K562 (cell line): ENCODE results near the gene DCAF7. TPM values are rescaled to one million over a fixed set of nuclear protein-coding genes. Genes with fewer than 3 reads are reported as not detected.

Source experiments
- ATF7 ChIP-seq: fragments of 450-650 bp; IDR thresholded peaks from 2 replicates; pipeline ENCODE4 v1.7.1; 2014; ENCODE audit warnings: mild to moderate bottlenecking, moderate library complexity
- CBX5 ChIP-seq: IDR thresholded peaks from 2 replicates; pipeline ENCODE4 v1.6.1; 2014; ENCODE audit warnings: low read depth, borderline replicate concordance
- ETV5 ChIP-seq: sonication (generic); formaldehyde crosslinking; IDR thresholded peaks from 2 replicates; pipeline ENCODE4 v1.4.0; 2020; ENCODE audit warnings: low read depth, mild to moderate bottlenecking, missing genetic modification reagents
- HIVEP1 ChIP-seq: fragments of 250-450 bp; sonication (Bioruptor Pico); IDR thresholded peaks from 2 replicates; pipeline ENCODE4 v1.4.0; 2020; ENCODE audit warnings: mild to moderate bottlenecking
- MCM7 ChIP-seq, 2 experiments: fragments of 450-650 bp; IDR thresholded peaks; 2 replicates each; pipeline ENCODE4 v1.6.1; 2016 to 2018
- PML ChIP-seq: IDR thresholded peaks from 2 replicates; pipeline ENCODE4 v1.6.1; 2012; ENCODE audit warnings: low read length, inconsistent platforms
- POLR2B ChIP-seq: fragments of 450-650 bp; IDR thresholded peaks from 2 replicates; pipeline ENCODE4 v1.6.1; 2018; ENCODE audit warnings: low read depth; ENCODE audit not compliant: partially characterized antibody
- SAFB2 ChIP-seq: fragments of 200-400 bp; formaldehyde crosslinking; IDR thresholded peaks from 2 replicates; pipeline ENCODE4 v1.6.1; 2018; ENCODE audit warnings: borderline replicate concordance, low read length, low read depth, moderate library complexity; ENCODE audit not compliant: severe bottlenecking
- SNRNP70 ChIP-seq: fragments of 200-400 bp; formaldehyde crosslinking; optimal IDR thresholded peaks from 2 replicates; pipeline ENCODE3; 2017; ENCODE audit warnings: low read depth, low read length
- TFAP4 ChIP-seq: sonication (generic); formaldehyde crosslinking; IDR thresholded peaks from 2 replicates; pipeline ENCODE4 v1.8.0; 2022; ENCODE audit warnings: missing genetic modification reagents, mild to moderate bottlenecking, moderate library complexity, borderline replicate concordance
- ZNF717 ChIP-seq: fragments of 250-450 bp; sonication (Bioruptor Pico); IDR thresholded peaks from 2 replicates; pipeline ENCODE4 v1.5.0; 2021
- polyA plus RNA-seq, 8 experiments: library from polyadenylated mRNA; depleted of rRNA in 4 of 8; stranded (reverse) in 5 of 8; unstranded in 3 of 8; fragments of >200 nt; fragmentation: Nextera tagmentation in 2 of 8; fragmentation: Illumina TruSeq in 1 of 8; extraction: Ambion mirVana in 2 of 8; extraction: Trizol in 1 of 8; gene quantifications; 2 replicates each; pipeline versions ENCODE4 v1.2.1 to v1.2.3, GENCODE V29; 2011 to 2014; ENCODE audit warnings: inconsistent platforms in 1 of 8, missing spikeins in 1 of 8
- total RNA-seq, 7 experiments: library from RNA; depleted of rRNA in 6 of 7; stranded (reverse); fragments of >200 nt in 6 of 7; fragmentation: Illumina TruSeq in 2 of 7; extraction: Trizol in 2 of 7; gene quantifications; 2 replicates each; pipeline versions ENCODE4 v1.2.1 to v1.2.3, GENCODE V29; 2011 to 2021; ENCODE audit warnings: low replicate concordance in 1 of 7
- TF ChIP-seq, protein P1 (sequence below): fragments of 450-650 bp; IDR thresholded peaks from 2 replicates; pipeline ENCODE4 v1.7.1; 2018; ENCODE audit warnings: mild to moderate bottlenecking, low read depth; ENCODE audit not compliant: partially characterized antibody
- TF ChIP-seq, protein P2 (sequence below): IDR thresholded peaks from 2 replicates; pipeline ENCODE4 v1.6.1; 2016; ENCODE audit warnings: missing genetic modification characterization, missing compliant biosample characterization
- TF ChIP-seq, protein P3 (sequence below): fragments of 450-650 bp; formaldehyde crosslinking; IDR thresholded peaks from 2 replicates; pipeline ENCODE4 v1.4.0; 2020; ENCODE audit warnings: mild to moderate bottlenecking
- TF ChIP-seq, protein P4 (sequence below): fragments of 250-450 bp; sonication (Bioruptor Pico); IDR thresholded peaks from 2 replicates; pipeline ENCODE4 v1.4.0; 2020; ENCODE audit warnings: mild to moderate bottlenecking, moderate library complexity, borderline replicate concordance
- TF ChIP-seq, protein P5 (sequence below): fragments of 200-800 bp; sonication (Bioruptor generic); IDR thresholded peaks from 2 replicates; pipeline ENCODE4 v1.6.1; 2017; ENCODE audit warnings: missing genetic modification characterization, missing compliant biosample characterization

DCAF7 gene
- total and polyA plus RNA-seq, 9 of the 15 experiments (the other 6 are each of a cell fraction or from before 2014, with no cell fraction given) = 30.8 to 123 (median 40.2) TPM

- TF ChIP-seq, protein P1, sequence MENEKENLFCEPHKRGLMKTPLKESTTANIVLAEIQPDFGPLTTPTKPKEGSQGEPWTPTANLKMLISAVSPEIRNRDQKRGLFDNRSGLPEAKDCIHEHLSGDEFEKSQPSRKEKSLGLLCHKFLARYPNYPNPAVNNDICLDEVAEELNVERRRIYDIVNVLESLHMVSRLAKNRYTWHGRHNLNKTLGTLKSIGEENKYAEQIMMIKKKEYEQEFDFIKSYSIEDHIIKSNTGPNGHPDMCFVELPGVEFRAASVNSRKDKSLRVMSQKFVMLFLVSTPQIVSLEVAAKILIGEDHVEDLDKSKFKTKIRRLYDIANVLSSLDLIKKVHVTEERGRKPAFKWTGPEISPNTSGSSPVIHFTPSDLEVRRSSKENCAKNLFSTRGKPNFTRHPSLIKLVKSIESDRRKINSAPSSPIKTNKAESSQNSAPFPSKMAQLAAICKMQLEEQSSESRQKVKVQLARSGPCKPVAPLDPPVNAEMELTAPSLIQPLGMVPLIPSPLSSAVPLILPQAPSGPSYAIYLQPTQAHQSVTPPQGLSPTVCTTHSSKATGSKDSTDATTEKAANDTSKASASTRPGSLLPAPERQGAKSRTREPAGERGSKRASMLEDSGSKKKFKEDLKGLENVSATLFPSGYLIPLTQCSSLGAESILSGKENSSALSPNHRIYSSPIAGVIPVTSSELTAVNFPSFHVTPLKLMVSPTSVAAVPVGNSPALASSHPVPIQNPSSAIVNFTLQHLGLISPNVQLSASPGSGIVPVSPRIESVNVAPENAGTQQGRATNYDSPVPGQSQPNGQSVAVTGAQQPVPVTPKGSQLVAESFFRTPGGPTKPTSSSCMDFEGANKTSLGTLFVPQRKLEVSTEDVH = no peak
- TF ChIP-seq CBX5 = no peak
- TF ChIP-seq TFAP4 (CRISPR knock-in tag) = peak; percentile 58
- no peak for TF ChIP-seq SAFB2
- no peak for TF ChIP-seq ETV5 (CRISPR knock-in tag)
- TF ChIP-seq POLR2B = peak; percentile 77
- TF ChIP-seq, protein P2, sequence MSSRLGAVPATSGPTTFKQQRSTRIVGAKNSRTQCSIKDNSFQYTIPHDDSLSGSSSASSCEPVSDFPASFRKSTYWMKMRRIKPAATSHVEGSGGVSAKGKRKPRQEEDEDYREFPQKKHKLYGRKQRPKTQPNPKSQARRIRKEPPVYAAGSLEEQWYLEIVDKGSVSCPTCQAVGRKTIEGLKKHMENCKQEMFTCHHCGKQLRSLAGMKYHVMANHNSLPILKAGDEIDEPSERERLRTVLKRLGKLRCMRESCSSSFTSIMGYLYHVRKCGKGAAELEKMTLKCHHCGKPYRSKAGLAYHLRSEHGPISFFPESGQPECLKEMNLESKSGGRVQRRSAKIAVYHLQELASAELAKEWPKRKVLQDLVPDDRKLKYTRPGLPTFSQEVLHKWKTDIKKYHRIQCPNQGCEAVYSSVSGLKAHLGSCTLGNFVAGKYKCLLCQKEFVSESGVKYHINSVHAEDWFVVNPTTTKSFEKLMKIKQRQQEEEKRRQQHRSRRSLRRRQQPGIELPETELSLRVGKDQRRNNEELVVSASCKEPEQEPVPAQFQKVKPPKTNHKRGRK = no peak
- TF ChIP-seq, protein P3, sequence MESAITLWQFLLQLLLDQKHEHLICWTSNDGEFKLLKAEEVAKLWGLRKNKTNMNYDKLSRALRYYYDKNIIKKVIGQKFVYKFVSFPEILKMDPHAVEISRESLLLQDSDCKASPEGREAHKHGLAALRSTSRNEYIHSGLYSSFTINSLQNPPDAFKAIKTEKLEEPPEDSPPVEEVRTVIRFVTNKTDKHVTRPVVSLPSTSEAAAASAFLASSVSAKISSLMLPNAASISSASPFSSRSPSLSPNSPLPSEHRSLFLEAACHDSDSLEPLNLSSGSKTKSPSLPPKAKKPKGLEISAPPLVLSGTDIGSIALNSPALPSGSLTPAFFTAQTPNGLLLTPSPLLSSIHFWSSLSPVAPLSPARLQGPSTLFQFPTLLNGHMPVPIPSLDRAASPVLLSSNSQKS (CRISPR knock-in tag) = no peak
- TF ChIP-seq ZNF717 = no peak
- TF ChIP-seq PML = peak; percentile 46; the same call in 1 of the 2 replicates
- no peak for TF ChIP-seq MCM7 (IDR thresholded peaks at IDR 0.05)
- TF ChIP-seq, protein P4, sequence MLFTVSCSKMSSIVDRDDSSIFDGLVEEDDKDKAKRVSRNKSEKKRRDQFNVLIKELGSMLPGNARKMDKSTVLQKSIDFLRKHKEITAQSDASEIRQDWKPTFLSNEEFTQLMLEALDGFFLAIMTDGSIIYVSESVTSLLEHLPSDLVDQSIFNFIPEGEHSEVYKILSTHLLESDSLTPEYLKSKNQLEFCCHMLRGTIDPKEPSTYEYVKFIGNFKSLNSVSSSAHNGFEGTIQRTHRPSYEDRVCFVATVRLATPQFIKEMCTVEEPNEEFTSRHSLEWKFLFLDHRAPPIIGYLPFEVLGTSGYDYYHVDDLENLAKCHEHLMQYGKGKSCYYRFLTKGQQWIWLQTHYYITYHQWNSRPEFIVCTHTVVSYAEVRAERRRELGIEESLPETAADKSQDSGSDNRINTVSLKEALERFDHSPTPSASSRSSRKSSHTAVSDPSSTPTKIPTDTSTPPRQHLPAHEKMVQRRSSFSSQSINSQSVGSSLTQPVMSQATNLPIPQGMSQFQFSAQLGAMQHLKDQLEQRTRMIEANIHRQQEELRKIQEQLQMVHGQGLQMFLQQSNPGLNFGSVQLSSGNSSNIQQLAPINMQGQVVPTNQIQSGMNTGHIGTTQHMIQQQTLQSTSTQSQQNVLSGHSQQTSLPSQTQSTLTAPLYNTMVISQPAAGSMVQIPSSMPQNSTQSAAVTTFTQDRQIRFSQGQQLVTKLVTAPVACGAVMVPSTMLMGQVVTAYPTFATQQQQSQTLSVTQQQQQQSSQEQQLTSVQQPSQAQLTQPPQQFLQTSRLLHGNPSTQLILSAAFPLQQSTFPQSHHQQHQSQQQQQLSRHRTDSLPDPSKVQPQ = no peak
- no peak for TF ChIP-seq HIVEP1 (CRISPR knock-in tag)
- TF ChIP-seq SNRNP70 = no peak
- peak; percentile 82 for TF ChIP-seq ATF7
- TF ChIP-seq, protein P5, sequence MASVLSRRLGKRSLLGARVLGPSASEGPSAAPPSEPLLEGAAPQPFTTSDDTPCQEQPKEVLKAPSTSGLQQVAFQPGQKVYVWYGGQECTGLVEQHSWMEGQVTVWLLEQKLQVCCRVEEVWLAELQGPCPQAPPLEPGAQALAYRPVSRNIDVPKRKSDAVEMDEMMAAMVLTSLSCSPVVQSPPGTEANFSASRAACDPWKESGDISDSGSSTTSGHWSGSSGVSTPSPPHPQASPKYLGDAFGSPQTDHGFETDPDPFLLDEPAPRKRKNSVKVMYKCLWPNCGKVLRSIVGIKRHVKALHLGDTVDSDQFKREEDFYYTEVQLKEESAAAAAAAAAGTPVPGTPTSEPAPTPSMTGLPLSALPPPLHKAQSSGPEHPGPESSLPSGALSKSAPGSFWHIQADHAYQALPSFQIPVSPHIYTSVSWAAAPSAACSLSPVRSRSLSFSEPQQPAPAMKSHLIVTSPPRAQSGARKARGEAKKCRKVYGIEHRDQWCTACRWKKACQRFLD (CRISPR knock-in tag) = no peak
Measured at GRCh38 chr17:63621684-63622573, 71.7 kb downstream of the DCAF7 start, which contains the start of gene MAP3K3 (continued).
